Measurements from ENCODE around the gene NTM. TPM values are rescaled to one million over a fixed set of nuclear protein-coding genes. Genes with fewer than 3 reads are reported as not detected.

NTM gene
- total RNA-seq, 1 donor = 52.2 TPM

DNA sequence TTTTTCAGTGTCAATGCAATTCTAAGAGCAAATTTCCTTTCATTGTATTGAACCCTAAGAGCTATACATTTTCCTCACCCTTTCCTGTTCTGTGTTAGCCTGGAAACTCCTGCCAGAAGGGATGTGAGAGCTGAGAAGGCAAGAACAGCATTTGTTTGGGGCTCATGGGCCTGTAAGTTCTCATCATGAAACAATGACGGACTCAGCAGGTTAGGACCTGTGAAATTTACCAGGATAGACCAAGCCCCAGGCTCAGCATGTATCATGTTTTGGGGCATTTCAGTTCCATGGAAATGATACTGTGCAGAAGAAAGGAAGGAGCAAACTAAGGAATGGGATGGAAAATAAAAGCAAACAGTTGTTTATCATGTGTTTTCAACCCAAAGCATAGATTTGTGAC, 41.6 kb downstream of the NTM start:
- no peak for TF ChIP-seq CTCF (IDR thresholded peaks at IDR 0.05; ENCODE audit: insufficient read depth, low read length)
- H3K4me3 ChIP-seq (ENCODE audit: low read depth, low read length) = no peak overlapping the region
- no peak for DNase-seq (ENCODE audit: low read depth)

GRCh38 chr11:131413217-131413616, 42.8 kb downstream of the NTM start:
- no peak for DNase-seq (ENCODE audit: low read depth)
- no peak for TF ChIP-seq CTCF (IDR thresholded peaks at IDR 0.05; ENCODE audit: insufficient read depth, low read length)
- no peak overlapping the region for H3K4me3 ChIP-seq (ENCODE audit: low read depth, low read length)

- DNase-seq (ENCODE audit: low read depth) = no peak
- no peak for TF ChIP-seq CTCF (IDR thresholded peaks at IDR 0.05; ENCODE audit: insufficient read depth, low read length)
- H3K4me3 ChIP-seq (ENCODE audit: low read depth, low read length) = no peak overlapping the region
Measured at GRCh38 chr11:131418189-131418588, 47.8 kb downstream of the NTM start.

- H3K4me3 ChIP-seq (ENCODE audit: low read depth, low read length) = no peak overlapping the region
- no peak for DNase-seq (ENCODE audit: low read depth)
- no peak for TF ChIP-seq CTCF (IDR thresholded peaks at IDR 0.05; ENCODE audit: insufficient read depth, low read length)
Measured at GRCh38 chr11:131421066-131421855, 50.8 kb downstream of the NTM start.

- DNase-seq (ENCODE audit: low read depth) = no peak
- no peak overlapping the region for H3K4me3 ChIP-seq (ENCODE audit: low read depth, low read length)
- no peak for TF ChIP-seq CTCF (IDR thresholded peaks at IDR 0.05; ENCODE audit: insufficient read depth, low read length)
Measured at GRCh38 chr11:131422029-131422428, 51.6 kb downstream of the NTM start.

- no peak for DNase-seq (ENCODE audit: low read depth)
Measured at GRCh38 chr11:131422496-131422895, 52.1 kb downstream of the NTM start.

More at GRCh38 chr11:131422496-131422895, 52.1 kb downstream of the NTM start:
- no peak overlapping the region for H3K4me3 ChIP-seq (ENCODE audit: low read depth, low read length)
- no peak for TF ChIP-seq CTCF (IDR thresholded peaks at IDR 0.05; ENCODE audit: insufficient read depth, low read length)

Measured in fibroblast of the aortic adventitia (primary cell).